HCT116 (cell line): ENCODE results near the gene ACY1. TPM values are rescaled to one million over a fixed set of nuclear protein-coding genes. Genes with fewer than 3 reads are reported as not detected.

Experiments used
- ATAC-seq: fragments of 200-7000 bp; cut with Tn5 transposase; 2 replicates; pipeline ENCODE4 v1.9.1; 2020; ENCODE audit warnings: mild to moderate bottlenecking, moderate library complexity
- BruUV-seq: library from RNA; stranded (reverse); fragments of 400-500 nt; replicated peaks from 2 replicates; lab custom pipeline; 2021; lab: Mats Ljungman, UMichigan
- CTCF ChIA-PET: fragments of 300-600 bp; sonication (Branson Sonifier 250); formaldehyde crosslinking; loops from one replicate; lab custom pipeline; 2021; ENCODE audit warnings: antibody characterized with exemption; lab: Charles Lee
- POLR2A ChIA-PET: fragments of 300-600, 350-600 bp; sonication (Branson Sonifier 250); formaldehyde crosslinking; loops from one replicate; lab custom pipeline; 2021; ENCODE audit warnings: antibody characterized with exemption; lab: Charles Lee
- RAD21 ChIA-PET, 2 experiments: fragments of 300-600 bp; sonication (Branson Sonifier 250); formaldehyde crosslinking; loops; one replicate each; lab custom pipeline; 2023; ENCODE audit warnings: low total read pairs in 2 of 2; ENCODE audit not compliant: uncharacterized antibody in 2 of 2, unreplicated experiment in 2 of 2, low non-redundant PET in 1 of 2; lab: Charles Lee
- DNase-seq: peaks from one replicate; pipeline ENCODE4 v3.0.0-alpha.2; 2010; ENCODE audit warnings: low read depth, low spot score
- H2AFZ ChIP-seq: fragments of 200-600 bp; shearing (Covaris generic), sonication (generic); 2 replicates; pipeline ENCODE4 v1.6.1; 2017; ENCODE audit warnings: low read depth, mixed run types, mixed read lengths, antibody characterized with exemption, low read length; ENCODE audit not compliant: poor library complexity, severe bottlenecking
- H3K27ac ChIP-seq: 2 replicates; pipeline ENCODE4 v1.5.1; 2012; ENCODE audit warnings: low read depth, low read length
- H3K27me3 ChIP-seq: fragments of 200-600 bp; sonication (generic); 2 replicates; pipeline ENCODE4 v1.6.1; 2016; ENCODE audit warnings: mixed run types, low read length, mixed read lengths; ENCODE audit not compliant: insufficient read depth
- H3K36me3 ChIP-seq, 2 experiments: fragments of 200-500 bp in 1 of 2; fragments of 200-600 bp in 1 of 2; sonication (Bioruptor generic) in 1 of 2; sonication (generic) in 1 of 2; 2 replicates each; pipeline versions ENCODE4 v1.5.1 to v1.6.1; 2014 to 2016; ENCODE audit warnings: low read length in 2 of 2, inconsistent platforms in 1 of 2, mixed read lengths in 1 of 2, mixed run types in 1 of 2; ENCODE audit not compliant: insufficient read depth in 2 of 2, control insufficient read depth in 1 of 2
- H3K4me1 ChIP-seq, 2 experiments: fragments of 200-600 bp in 1 of 2; sonication (generic) in 1 of 2; 2 replicates each; pipeline versions ENCODE4 v1.5.1 to v1.6.1; 2012 to 2017; ENCODE audit warnings: low read length in 2 of 2, inconsistent platforms in 1 of 2, mild to moderate bottlenecking in 1 of 2, mixed read lengths in 1 of 2, mixed run types in 1 of 2, moderate library complexity in 1 of 2; ENCODE audit not compliant: insufficient read depth in 2 of 2, control insufficient read depth in 1 of 2
- H3K4me2 ChIP-seq: fragments of 200-600 bp; sonication (generic); 2 replicates; pipeline ENCODE4 v1.6.1; 2017; ENCODE audit warnings: mixed run types, low read length, mixed read lengths
- H3K4me3 ChIP-seq, 2 experiments: fragments of 200-600 bp in 1 of 2; sonication (generic) in 1 of 2; replicated peaks in 1 of 2; 2 replicates each; pipeline ENCODE4 v1.5.1; 2011 to 2016; ENCODE audit warnings: low read length in 2 of 2, control low read depth in 1 of 2, low read depth in 1 of 2, mild to moderate bottlenecking in 1 of 2, mixed read lengths in 1 of 2, mixed run types in 1 of 2
- H3K79me2 ChIP-seq: fragments of 200-600 bp; sonication (generic); 2 replicates; pipeline ENCODE4 v1.6.1; 2017; ENCODE audit warnings: mild to moderate bottlenecking, mixed run types, low read length, moderate library complexity, mixed read lengths; ENCODE audit not compliant: insufficient read depth
- H3K9ac ChIP-seq: fragments of 200-600 bp; sonication (generic); 2 replicates; pipeline ENCODE4 v1.6.1; 2016; ENCODE audit warnings: low read length, mixed read lengths
- H3K9me2 ChIP-seq: fragments of 200-600 bp; sonication (generic), shearing (Covaris generic); 2 replicates; pipeline ENCODE4 v1.6.1; 2017; ENCODE audit warnings: mixed run types, mild to moderate bottlenecking, moderate library complexity; ENCODE audit not compliant: insufficient read depth
- H3K9me3 ChIP-seq, 2 experiments: fragments of 200-500 bp in 1 of 2; fragments of 200-600 bp in 1 of 2; sonication (Bioruptor generic) in 1 of 2; sonication (generic) in 1 of 2; 2 replicates each; pipeline ENCODE4 v1.6.1; 2014 to 2017; ENCODE audit warnings: low read length in 2 of 2, mixed read lengths in 2 of 2, inconsistent platforms in 1 of 2, low read depth in 1 of 2, mild to moderate bottlenecking in 1 of 2, mixed run types in 1 of 2, moderate library complexity in 1 of 2; ENCODE audit not compliant: control insufficient read depth in 1 of 2, insufficient read depth in 1 of 2
- H4K20me1 ChIP-seq: fragments of 200-600 bp; sonication (generic), shearing (Covaris generic); 2 replicates; pipeline ENCODE4 v1.6.1; 2017; ENCODE audit warnings: mixed run types, mild to moderate bottlenecking, moderate library complexity; ENCODE audit not compliant: insufficient read depth
- ATF3 ChIP-seq: IDR thresholded peaks from 2 replicates; pipeline ENCODE4 v1.6.1; 2012
- CEBPB ChIP-seq: IDR thresholded peaks from 2 replicates; pipeline ENCODE4 v1.6.1; 2012; ENCODE audit warnings: low read depth
- EGR1 ChIP-seq: IDR thresholded peaks from 2 replicates; pipeline ENCODE4 v1.6.1; 2012; ENCODE audit warnings: low read depth
- EZH2 ChIP-seq: fragments of 200-600 bp; sonication (generic); IDR thresholded peaks from 2 replicates; pipeline ENCODE4 v1.6.1; 2017; ENCODE audit warnings: antibody characterized with exemption, mixed run types
- EZH2phosphoT487 ChIP-seq: fragments of 200-600 bp; IDR thresholded peaks from 2 replicates; pipeline ENCODE4 v1.6.1; 2018; ENCODE audit warnings: antibody characterized with exemption, borderline replicate concordance
- FOSL1 ChIP-seq: IDR thresholded peaks from 2 replicates; pipeline ENCODE4 v1.6.1; 2012; ENCODE audit warnings: low read depth
- JUND ChIP-seq: IDR thresholded peaks from 2 replicates; pipeline ENCODE4 v1.6.1; 2012
- MAX ChIP-seq: IDR thresholded peaks from 2 replicates; pipeline ENCODE4 v1.6.1; 2012
- POLR2A ChIP-seq: IDR thresholded peaks from 2 replicates; pipeline ENCODE4 v1.7.0; 2011; ENCODE audit warnings: borderline replicate concordance; ENCODE audit not compliant: insufficient read depth, insufficient read length; ENCODE audit errors: extremely low read depth
- POLR2AphosphoS5 ChIP-seq: IDR thresholded peaks from 2 replicates; pipeline ENCODE4 v1.6.1; 2011; ENCODE audit warnings: mild to moderate bottlenecking, low read depth, low read length, moderate library complexity
- RAD21 ChIP-seq: IDR thresholded peaks from 2 replicates; pipeline ENCODE4 v1.6.1; 2012; ENCODE audit warnings: low read depth, mild to moderate bottlenecking
- REST ChIP-seq: IDR thresholded peaks from 2 replicates; pipeline ENCODE4 v1.6.1; 2012; ENCODE audit warnings: low read depth
- SIN3A ChIP-seq: IDR thresholded peaks from 2 replicates; pipeline ENCODE4 v1.6.1; 2012; ENCODE audit warnings: low read depth
- SP1 ChIP-seq: IDR thresholded peaks from 2 replicates; pipeline ENCODE4 v1.6.1; 2012; ENCODE audit warnings: low read depth
- SRF ChIP-seq: IDR thresholded peaks from 2 replicates; pipeline ENCODE4 v1.6.1; 2012; ENCODE audit warnings: low read depth
- TCF7L2 ChIP-seq: IDR thresholded peaks from 2 replicates; pipeline ENCODE4 v1.7.0; 2011; ENCODE audit warnings: borderline replicate concordance, inconsistent platforms; ENCODE audit not compliant: insufficient read depth, insufficient read length; ENCODE audit errors: extremely low read depth
- YY1 ChIP-seq: IDR thresholded peaks from 2 replicates; pipeline ENCODE4 v1.6.1; 2011; ENCODE audit warnings: low read length, low read depth, moderate library complexity, mild to moderate bottlenecking; ENCODE audit not compliant: insufficient replicate concordance; ENCODE audit errors: extremely low read depth
- ZBTB33 ChIP-seq: IDR thresholded peaks from 2 replicates; pipeline ENCODE4 v1.6.1; 2011; ENCODE audit warnings: mild to moderate bottlenecking, low read length, moderate library complexity; ENCODE audit not compliant: insufficient replicate concordance; ENCODE audit errors: extremely low read depth
- ZFX ChIP-seq: fragments of 450-650 bp; IDR thresholded peaks from 2 replicates; pipeline ENCODE4 v1.6.1; 2017
- ZNF274 ChIP-seq: fragments of 200-500 bp; sonication (Bioruptor generic); IDR thresholded peaks from 2 replicates; pipeline ENCODE4 v1.6.1; 2014; ENCODE audit warnings: mild to moderate bottlenecking, low read depth, low read length, inconsistent platforms
- intact Hi-C: fragments of 100-400 bp; cut with micrococcal nuclease; formaldehyde crosslinking; loops from 2 replicates; pipeline ENCODE4 v1.10.0; 2022
- total RNA-seq: library from RNA; stranded (reverse); gene quantifications from one replicate; pipeline ENCODE4 v1.2.1, GENCODE V29; 2021; ENCODE audit not compliant: unreplicated experiment

The ACY1 gene
- total RNA-seq, 1 experiment from 2014 or later, result 73.2 TPM

- TF ChIP-seq ZBTB33 (no peak), ZNF274 (no peak), FOSL1 (no peak), POLR2A (no peak), RAD21 (no peak), EGR1 (no peak), CEBPB (no peak), JUND (no peak), POLR2AphosphoS5 (no peak)
These were observed 35.1 kb downstream of the ACY1 start (continued) for GRCh38 chr3:52018319-52019000.

GRCh38 chr3:52019352-52020080 lies 36.2 kb downstream of the ACY1 start:
- H3K9me2 ChIP-seq, result no peaks in the 10 kb centered on the region
- no peak overlapping the region for H3K4me3 ChIP-seq
- no peaks in the 10 kb centered on the region for H3K79me2 ChIP-seq
- no peak overlapping the region for H3K27ac ChIP-seq
- intact Hi-C loops, result no loop called here
- ChIA-PET POLR2A (no interaction called here), RAD21 (no interaction called here), CTCF (no interaction called here)
- no peaks in the 10 kb centered on the region for H3K9me3 ChIP-seq
- H2AFZ ChIP-seq, result no peak overlapping the region
- BruUV-seq, result no TSS peak
- H3K4me1 ChIP-seq, result peaks cover 5 to 19% of the 10 kb centered on the region in 2 experiments; a peak in 3 of 4 replicates
- H3K36me3 ChIP-seq, result no peaks in the 10 kb centered on the region
- no peaks in the 10 kb centered on the region for H4K20me1 ChIP-seq
- DNase-seq, result no peak
- H3K9ac ChIP-seq, result no peak overlapping the region
- no peak for ATAC-seq
- no peaks in the 10 kb centered on the region for H3K27me3 ChIP-seq
- no peak overlapping the region for H3K4me2 ChIP-seq
- no peak for TF ChIP-seq FOSL1
- no peak for TF ChIP-seq ZFX
- no peak for TF ChIP-seq EZH2
- TF ChIP-seq ZNF274, result no peak
- TF ChIP-seq SP1, result no peak
- no peak for TF ChIP-seq SIN3A
- no peak for TF ChIP-seq EZH2phosphoT487
- no peak for TF ChIP-seq JUND
- TF ChIP-seq RAD21, result no peak
- no peak for TF ChIP-seq REST
- TF ChIP-seq TCF7L2, result no peak
- TF ChIP-seq YY1, result no peak
- no peak for TF ChIP-seq CEBPB
- no peak for TF ChIP-seq MAX
- TF ChIP-seq ATF3, result no peak
- TF ChIP-seq SRF, result no peak
